OCI-LY1 (cell line): Measurements from ENCODE around the gene CDADC1.

Experiments
- EZH2 ChIP-seq: fragments of 200-600 bp; sonication (generic), shearing (Covaris generic); IDR thresholded peaks from 2 replicates; pipeline ENCODE4 v1.8.0; 2017; ENCODE audit warnings: borderline replicate concordance, mixed run types, mild to moderate bottlenecking, antibody characterized with exemption, low read length, moderate library complexity, mixed read lengths
- TF ChIP-seq, protein P1 (sequence below): fragments of 200-600 bp; sonication (generic), shearing (Covaris generic); IDR thresholded peaks from 2 replicates; pipeline ENCODE4 v1.5.1; 2017; ENCODE audit warnings: mild to moderate bottlenecking, antibody characterized with exemption, low read length, moderate library complexity, mixed read lengths

GRCh38 chr13:49314344-49314882 lies 66.7 kb downstream of the CDADC1 start:
- TF ChIP-seq, protein P1, sequence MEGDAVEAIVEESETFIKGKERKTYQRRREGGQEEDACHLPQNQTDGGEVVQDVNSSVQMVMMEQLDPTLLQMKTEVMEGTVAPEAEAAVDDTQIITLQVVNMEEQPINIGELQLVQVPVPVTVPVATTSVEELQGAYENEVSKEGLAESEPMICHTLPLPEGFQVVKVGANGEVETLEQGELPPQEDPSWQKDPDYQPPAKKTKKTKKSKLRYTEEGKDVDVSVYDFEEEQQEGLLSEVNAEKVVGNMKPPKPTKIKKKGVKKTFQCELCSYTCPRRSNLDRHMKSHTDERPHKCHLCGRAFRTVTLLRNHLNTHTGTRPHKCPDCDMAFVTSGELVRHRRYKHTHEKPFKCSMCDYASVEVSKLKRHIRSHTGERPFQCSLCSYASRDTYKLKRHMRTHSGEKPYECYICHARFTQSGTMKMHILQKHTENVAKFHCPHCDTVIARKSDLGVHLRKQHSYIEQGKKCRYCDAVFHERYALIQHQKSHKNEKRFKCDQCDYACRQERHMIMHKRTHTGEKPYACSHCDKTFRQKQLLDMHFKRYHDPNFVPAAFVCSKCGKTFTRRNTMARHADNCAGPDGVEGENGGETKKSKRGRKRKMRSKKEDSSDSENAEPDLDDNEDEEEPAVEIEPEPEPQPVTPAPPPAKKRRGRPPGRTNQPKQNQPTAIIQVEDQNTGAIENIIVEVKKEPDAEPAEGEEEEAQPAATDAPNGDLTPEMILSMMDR: no peak
- TF ChIP-seq EZH2: no peak
